SK-N-SH treated with all-trans-retinoic acid at 6 μM for 48 hours (cell line): ENCODE data around the gene SETDB1.
A peak's percentile ranks its signal among the peaks of the same experiment; 100 is the strongest.
"Not testable (repeated sequence)": the region's sequence is repeated elsewhere in the genome, so short reads cannot be mapped to it uniquely, and the experiment has no call there.

Source experiments
- ATAC-seq: fragments of 200-7000 bp; cut with Tn5 transposase; 3 replicates; pipeline ENCODE4 v1.9.1; 2020; ENCODE audit warnings: mild to moderate bottlenecking, moderate library complexity
- ARNTL ChIP-seq: fragments of 450-650 bp; formaldehyde crosslinking; IDR thresholded peaks from 2 replicates; pipeline ENCODE4 v1.5.0; 2020; ENCODE audit warnings: low read depth, mild to moderate bottlenecking, moderate library complexity, borderline replicate concordance
- BACH2 ChIP-seq: fragments of 250-450 bp; sonication (Bioruptor Pico); IDR thresholded peaks from 2 replicates; pipeline ENCODE4 v1.9.0; 2021; ENCODE audit warnings: mild to moderate bottlenecking, borderline replicate concordance
- CSDC2 ChIP-seq: fragments of 250-450 bp; sonication (Bioruptor Pico); IDR thresholded peaks from 2 replicates; pipeline ENCODE4 v1.5.0; 2020; ENCODE audit warnings: mild to moderate bottlenecking, moderate library complexity
- CSRNP3 ChIP-seq: fragments of 250-450 bp; sonication (Bioruptor Pico); IDR thresholded peaks from 2 replicates; pipeline ENCODE4 v1.5.1; 2021; ENCODE audit warnings: mild to moderate bottlenecking, moderate library complexity
- ESRRG ChIP-seq: fragments of 250-450 bp; sonication (Bioruptor Pico); IDR thresholded peaks from 2 replicates; pipeline ENCODE4 v1.6.1; 2021; ENCODE audit warnings: mild to moderate bottlenecking
- GLIS3 ChIP-seq: fragments of 250-450 bp; sonication (Bioruptor Pico); IDR thresholded peaks from 2 replicates; pipeline ENCODE4 v1.5.0; 2020; ENCODE audit warnings: mild to moderate bottlenecking, moderate library complexity
- OSR1 ChIP-seq: fragments of 250-450 bp; sonication (Bioruptor Pico); IDR thresholded peaks from 2 replicates; pipeline ENCODE4 v1.8.0; 2022; ENCODE audit warnings: moderate library complexity, mild to moderate bottlenecking, inconsistent platforms
- PATZ1 ChIP-seq: fragments of 250-450 bp; sonication (Bioruptor Pico); IDR thresholded peaks from 2 replicates; pipeline ENCODE4 v1.8.0; 2020; ENCODE audit warnings: mild to moderate bottlenecking, moderate library complexity, borderline replicate concordance
- PPARA ChIP-seq: fragments of 250-450 bp; sonication (Bioruptor Pico); IDR thresholded peaks from 2 replicates; pipeline ENCODE4 v1.5.0; 2020; ENCODE audit warnings: mild to moderate bottlenecking, borderline replicate concordance
- TCF4 ChIP-seq: fragments of 250-450 bp; sonication (Bioruptor Pico); IDR thresholded peaks from 2 replicates; pipeline ENCODE4 v1.8.0; 2021; ENCODE audit warnings: mild to moderate bottlenecking, moderate library complexity, borderline replicate concordance
- TOX ChIP-seq: fragments of 250-450 bp; sonication (Bioruptor Pico); IDR thresholded peaks from 2 replicates; pipeline ENCODE4 v1.8.0; 2021; ENCODE audit warnings: mild to moderate bottlenecking, moderate library complexity, borderline replicate concordance
- ZC3H10 ChIP-seq: fragments of 250-450 bp; sonication (Bioruptor Pico); IDR thresholded peaks from 2 replicates; pipeline ENCODE4 v1.5.1; 2021; ENCODE audit warnings: mild to moderate bottlenecking, moderate library complexity
- ZFP30 ChIP-seq: fragments of 450-650 bp; formaldehyde crosslinking; IDR thresholded peaks from 2 replicates; pipeline ENCODE4 v1.5.0; 2022; ENCODE audit warnings: mild to moderate bottlenecking, moderate library complexity
- ZNF565 ChIP-seq: fragments of 450-650 bp; formaldehyde crosslinking; conservative IDR thresholded peaks from 2 replicates; pipeline ENCODE4 v1.5.0; 2020; ENCODE audit warnings: low read depth, mild to moderate bottlenecking, moderate library complexity
- TF ChIP-seq, protein P1 (sequence below): fragments of 250-450 bp; sonication (Bioruptor Pico); IDR thresholded peaks from 2 replicates; pipeline ENCODE4 v1.8.0; 2021; ENCODE audit warnings: low read depth, mild to moderate bottlenecking, moderate library complexity, borderline replicate concordance
- TF ChIP-seq, protein P2 (sequence below): fragments of 250-450 bp; sonication (Bioruptor Pico); IDR thresholded peaks from 2 replicates; pipeline ENCODE4 v1.5.1; 2020; ENCODE audit warnings: low read depth, mild to moderate bottlenecking, moderate library complexity

The SETDB1 gene

GRCh38 chr1:150926097-150926741 is at the start of gene SETDB1:
Gene SETDB1 (plus strand): TSS chr1:150926363. CDS start chr1:150927715, 1,352 bp downstream.
- TF ChIP-seq, protein P1, sequence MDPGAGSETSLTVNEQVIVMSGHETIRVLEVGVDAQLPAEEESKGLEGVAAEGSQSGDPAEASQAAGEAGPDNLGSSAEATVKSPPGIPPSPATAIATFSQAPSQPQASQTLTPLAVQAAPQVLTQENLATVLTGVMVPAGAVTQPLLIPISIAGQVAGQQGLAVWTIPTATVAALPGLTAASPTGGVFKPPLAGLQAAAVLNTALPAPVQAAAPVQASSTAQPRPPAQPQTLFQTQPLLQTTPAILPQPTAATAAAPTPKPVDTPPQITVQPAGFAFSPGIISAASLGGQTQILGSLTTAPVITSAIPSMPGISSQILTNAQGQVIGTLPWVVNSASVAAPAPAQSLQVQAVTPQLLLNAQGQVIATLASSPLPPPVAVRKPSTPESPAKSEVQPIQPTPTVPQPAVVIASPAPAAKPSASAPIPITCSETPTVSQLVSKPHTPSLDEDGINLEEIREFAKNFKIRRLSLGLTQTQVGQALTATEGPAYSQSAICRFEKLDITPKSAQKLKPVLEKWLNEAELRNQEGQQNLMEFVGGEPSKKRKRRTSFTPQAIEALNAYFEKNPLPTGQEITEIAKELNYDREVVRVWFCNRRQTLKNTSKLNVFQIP (CRISPR knock-in tag) = 0 out of 2 replicates have a peak, but pooled peaks have one; percentile 11
- TF ChIP-seq TCF4 (CRISPR knock-in tag) = no peak
- 0 out of 2 replicates have a peak, but pooled peaks have one; percentile 18 for TF ChIP-seq TOX (CRISPR knock-in tag)
- TF ChIP-seq PATZ1 = peak; percentile 93; the same call in 1 of the 2 replicates
- TF ChIP-seq GLIS3 (CRISPR knock-in tag) = no peak
- TF ChIP-seq, all 23 proteins: peak for 3
- peak; percentile 97 for ATAC-seq

DNA sequence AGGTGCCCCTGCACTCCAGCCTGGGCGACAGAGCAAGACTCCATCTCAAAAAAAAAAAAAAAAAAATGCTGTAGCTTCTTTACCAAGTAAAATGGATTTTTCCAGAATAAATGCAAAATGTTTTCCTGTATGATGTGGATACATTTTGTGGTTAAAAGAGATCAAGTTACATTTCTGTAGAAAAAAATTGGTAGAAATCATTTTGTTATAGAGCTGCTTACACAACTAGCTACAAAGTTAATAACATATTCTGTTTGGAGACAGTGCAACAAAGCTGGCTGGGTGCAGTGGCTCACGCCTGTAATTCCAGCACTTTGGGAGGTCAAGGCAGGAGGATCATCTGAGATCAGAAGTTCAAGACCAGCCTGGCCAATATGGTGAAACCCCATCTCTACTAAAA is 47.2 kb upstream of the SETDB1 start:
- ATAC-seq = not testable (repeated sequence)

- no peak for TF ChIP-seq BACH2
- ATAC-seq = no peak
These were observed 44.7 kb upstream of the SETDB1 start for GRCh38 chr1:150881331-150882070.

- not testable (repeated sequence) for ATAC-seq
These were observed 43.0 kb upstream of the SETDB1 start for GRCh38 chr1:150883121-150883520.

DNA sequence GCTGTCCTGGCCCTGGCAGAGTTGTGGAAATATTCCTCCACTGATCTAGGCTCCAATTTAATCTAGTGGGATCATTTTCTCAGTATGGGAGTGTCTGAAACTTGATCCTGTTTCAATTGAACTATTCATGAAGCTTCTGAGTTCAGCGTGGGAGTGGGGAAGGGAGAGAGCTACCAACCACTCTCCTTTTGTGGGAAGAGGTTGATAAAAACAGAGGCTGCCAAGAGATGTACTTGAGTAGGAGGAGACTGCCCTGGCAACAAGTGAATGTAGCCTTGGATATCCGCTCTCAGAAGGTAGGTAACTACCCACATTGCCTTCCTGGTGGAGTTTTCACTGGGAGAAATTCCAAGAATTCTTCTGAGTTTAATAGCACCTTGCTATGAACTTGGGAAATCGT is 39.1 kb upstream of the SETDB1 start, which contains the start of gene CTXND2:
Gene CTXND2, plus strand, starts transcription at position 119 of the 400 bp plus-strand sequence. CDS start 25,179 bp downstream, outside the sequence.
- TF ChIP-seq CSDC2 (CRISPR knock-in tag) = no peak
- TF ChIP-seq GLIS3 (CRISPR knock-in tag) = no peak
- no peak for TF ChIP-seq PPARA (CRISPR knock-in tag)
- TF ChIP-seq, all 23 proteins: peak for 0
- ATAC-seq = peak; percentile 44; the same call in 2 of the 3 replicates

DNA sequence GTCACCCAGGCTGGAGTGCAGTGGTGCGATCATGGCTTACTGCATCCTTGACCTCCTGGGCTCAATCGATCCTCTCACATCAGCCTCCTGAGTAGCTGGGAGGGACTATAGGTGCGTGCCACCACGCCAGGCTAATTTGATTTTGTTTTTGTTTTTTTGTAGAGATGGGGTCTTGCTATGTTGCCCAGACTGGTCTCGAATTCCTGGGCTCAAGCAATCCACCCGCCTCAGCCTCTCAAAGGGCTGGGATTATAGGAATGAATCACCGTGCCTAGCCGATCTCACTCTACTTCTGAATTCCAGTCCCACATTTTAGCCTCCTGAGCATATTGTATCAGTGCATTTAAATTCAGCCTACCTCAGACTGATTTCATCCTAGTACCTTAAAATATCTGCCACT is 37.4 kb upstream of the SETDB1 start:
- ATAC-seq = no peak
- TF ChIP-seq CSRNP3 (CRISPR knock-in tag) (no peak), ARNTL (CRISPR knock-in tag) (no peak), ZNF565 (no peak), OSR1 (CRISPR knock-in tag) (no peak), ESRRG (CRISPR knock-in tag) (no peak), ZFP30 (CRISPR knock-in tag) (no peak), ZC3H10 (no peak), TOX (CRISPR knock-in tag) (no peak), PPARA (CRISPR knock-in tag) (no peak)
- TF ChIP-seq, protein P2, sequence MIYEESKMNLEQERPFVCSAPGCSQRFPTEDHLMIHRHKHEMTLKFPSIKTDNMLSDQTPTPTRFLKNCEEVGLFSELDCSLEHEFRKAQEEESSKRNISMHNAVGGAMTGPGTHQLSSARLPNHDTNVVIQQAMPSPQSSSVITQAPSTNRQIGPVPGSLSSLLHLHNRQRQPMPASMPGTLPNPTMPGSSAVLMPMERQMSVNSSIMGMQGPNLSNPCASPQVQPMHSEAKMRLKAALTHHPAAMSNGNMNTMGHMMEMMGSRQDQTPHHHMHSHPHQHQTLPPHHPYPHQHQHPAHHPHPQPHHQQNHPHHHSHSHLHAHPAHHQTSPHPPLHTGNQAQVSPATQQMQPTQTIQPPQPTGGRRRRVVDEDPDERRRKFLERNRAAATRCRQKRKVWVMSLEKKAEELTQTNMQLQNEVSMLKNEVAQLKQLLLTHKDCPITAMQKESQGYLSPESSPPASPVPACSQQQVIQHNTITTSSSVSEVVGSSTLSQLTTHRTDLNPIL (CRISPR knock-in tag) = no peak
